Activated naive CD4-positive, alpha-beta T cell treated with anti-CD3 and anti-CD28 coated beads, Interleukin-2, amount 50 U/mL, for 16 hours (primary cell): ENCODE measurements around the gene CYP46A1.

Experiments used
- DNase-seq: peaks from one replicate; pipeline ENCODE4 v3.0.0-alpha.2; 2020

CYP46A1 gene

GRCh38 chr14:99716850-99717681 is 33.0 kb downstream of the CYP46A1 start:
- DNase-seq, result no peak

GRCh38 chr14:99717682-99718013 is 33.5 kb downstream of the CYP46A1 start:
- no peak for DNase-seq

- no peak for DNase-seq
Measured at GRCh38 chr14:99718031-99718810, 34.1 kb downstream of the CYP46A1 start.

GRCh38 chr14:99718811-99719192 is 34.7 kb downstream of the CYP46A1 start:
- no peak for DNase-seq

GRCh38 chr14:99720941-99721791 is 37.1 kb downstream of the CYP46A1 start:
- DNase-seq, result no peak

GRCh38 chr14:99721792-99722516 is 37.9 kb downstream of the CYP46A1 start:
- no peak for DNase-seq

GRCh38 chr14:99722741-99723140 is 38.6 kb downstream of the CYP46A1 start:
- no peak for DNase-seq

- no peak for DNase-seq
Measured at GRCh38 chr14:99724196-99724891, 40.2 kb downstream of the CYP46A1 start.

GRCh38 chr14:99724939-99725773 is 41.1 kb downstream of the CYP46A1 start:
- DNase-seq, result no peak

GRCh38 chr14:99725774-99726537 is 41.9 kb downstream of the CYP46A1 start:
- DNase-seq, result no peak

GRCh38 chr14:99726538-99727095 is 42.5 kb downstream of the CYP46A1 start:
- DNase-seq, result no peak

- DNase-seq, result no peak
Measured at GRCh38 chr14:99727096-99727870, 43.2 kb downstream of the CYP46A1 start.

- DNase-seq, result peak; percentile 5
Measured at GRCh38 chr14:99728231-99728920, 44.3 kb downstream of the CYP46A1 start.

GRCh38 chr14:99728981-99729451 is 44.9 kb downstream of the CYP46A1 start:
- no peak for DNase-seq

- peak; percentile 73 for DNase-seq
Measured at GRCh38 chr14:99729991-99730875, 46.1 kb downstream of the CYP46A1 start.

- DNase-seq, result peak; percentile 5
Measured at GRCh38 chr14:99730876-99731546, 46.9 kb downstream of the CYP46A1 start.
